SK-N-SH treated with all-trans-retinoic acid at 6 μM for 48 hours (cell line): Measurements from ENCODE around the gene CDK18.

ENCODE experiments used
- ATAC-seq: fragments of 200-7000 bp; cut with Tn5 transposase; 3 replicates; pipeline ENCODE4 v1.9.1; 2020; ENCODE audit warnings: mild to moderate bottlenecking, moderate library complexity
- ARNTL ChIP-seq: fragments of 450-650 bp; formaldehyde crosslinking; IDR thresholded peaks from 2 replicates; pipeline ENCODE4 v1.5.0; 2020; ENCODE audit warnings: low read depth, mild to moderate bottlenecking, moderate library complexity, borderline replicate concordance
- BACH2 ChIP-seq: fragments of 250-450 bp; sonication (Bioruptor Pico); IDR thresholded peaks from 2 replicates; pipeline ENCODE4 v1.9.0; 2021; ENCODE audit warnings: mild to moderate bottlenecking, borderline replicate concordance
- CREB5 ChIP-seq: fragments of 250-450 bp; sonication (Bioruptor Pico); IDR thresholded peaks from 2 replicates; pipeline ENCODE4 v1.5.1; 2020; ENCODE audit warnings: low read depth, mild to moderate bottlenecking, moderate library complexity
- CSDC2 ChIP-seq: fragments of 250-450 bp; sonication (Bioruptor Pico); IDR thresholded peaks from 2 replicates; pipeline ENCODE4 v1.5.0; 2020; ENCODE audit warnings: mild to moderate bottlenecking, moderate library complexity
- CSRNP3 ChIP-seq: fragments of 250-450 bp; sonication (Bioruptor Pico); IDR thresholded peaks from 2 replicates; pipeline ENCODE4 v1.5.1; 2021; ENCODE audit warnings: mild to moderate bottlenecking, moderate library complexity
- ESRRG ChIP-seq: fragments of 250-450 bp; sonication (Bioruptor Pico); IDR thresholded peaks from 2 replicates; pipeline ENCODE4 v1.6.1; 2021; ENCODE audit warnings: mild to moderate bottlenecking
- GLIS3 ChIP-seq: fragments of 250-450 bp; sonication (Bioruptor Pico); IDR thresholded peaks from 2 replicates; pipeline ENCODE4 v1.5.0; 2020; ENCODE audit warnings: mild to moderate bottlenecking, moderate library complexity
- ISL1 ChIP-seq: fragments of 250-450 bp; sonication (Bioruptor Pico); IDR thresholded peaks from 2 replicates; pipeline ENCODE4 v2.1.2; 2022; ENCODE audit warnings: mild to moderate bottlenecking, moderate library complexity
- OSR1 ChIP-seq: fragments of 250-450 bp; sonication (Bioruptor Pico); IDR thresholded peaks from 2 replicates; pipeline ENCODE4 v1.8.0; 2022; ENCODE audit warnings: moderate library complexity, mild to moderate bottlenecking, inconsistent platforms
- PATZ1 ChIP-seq: fragments of 250-450 bp; sonication (Bioruptor Pico); IDR thresholded peaks from 2 replicates; pipeline ENCODE4 v1.8.0; 2020; ENCODE audit warnings: mild to moderate bottlenecking, moderate library complexity, borderline replicate concordance
- POU6F1 ChIP-seq: fragments of 250-450 bp; sonication (Bioruptor Pico); IDR thresholded peaks from 2 replicates; pipeline ENCODE4 v1.8.0; 2021; ENCODE audit warnings: low read depth, mild to moderate bottlenecking, moderate library complexity, borderline replicate concordance
- PPARA ChIP-seq: fragments of 250-450 bp; sonication (Bioruptor Pico); IDR thresholded peaks from 2 replicates; pipeline ENCODE4 v1.5.0; 2020; ENCODE audit warnings: mild to moderate bottlenecking, borderline replicate concordance
- RARB ChIP-seq: fragments of 250-450 bp; sonication (Bioruptor Pico); IDR thresholded peaks from 2 replicates; pipeline ENCODE4 v1.8.0; 2021; ENCODE audit warnings: mild to moderate bottlenecking, moderate library complexity
- SNAI2 ChIP-seq: fragments of 250-450 bp; sonication (Bioruptor Pico); IDR thresholded peaks from 2 replicates; pipeline ENCODE4 v1.5.0; 2020; ENCODE audit warnings: mild to moderate bottlenecking, moderate library complexity
- TCF4 ChIP-seq: fragments of 250-450 bp; sonication (Bioruptor Pico); IDR thresholded peaks from 2 replicates; pipeline ENCODE4 v1.8.0; 2021; ENCODE audit warnings: mild to moderate bottlenecking, moderate library complexity, borderline replicate concordance
- ZC3H10 ChIP-seq: fragments of 250-450 bp; sonication (Bioruptor Pico); IDR thresholded peaks from 2 replicates; pipeline ENCODE4 v1.5.1; 2021; ENCODE audit warnings: mild to moderate bottlenecking, moderate library complexity
- ZFP3 ChIP-seq: fragments of 250-450 bp; sonication (Bioruptor Pico); IDR thresholded peaks from 2 replicates; pipeline ENCODE4 v1.5.0; 2020; ENCODE audit warnings: mild to moderate bottlenecking, moderate library complexity
- ZFP30 ChIP-seq: fragments of 450-650 bp; formaldehyde crosslinking; IDR thresholded peaks from 2 replicates; pipeline ENCODE4 v1.5.0; 2022; ENCODE audit warnings: mild to moderate bottlenecking, moderate library complexity
- ZNF565 ChIP-seq: fragments of 450-650 bp; formaldehyde crosslinking; conservative IDR thresholded peaks from 2 replicates; pipeline ENCODE4 v1.5.0; 2020; ENCODE audit warnings: low read depth, mild to moderate bottlenecking, moderate library complexity
- ZNF70 ChIP-seq: fragments of 450-650 bp; formaldehyde crosslinking; IDR thresholded peaks from 2 replicates; pipeline ENCODE4 v1.5.0; 2020; ENCODE audit warnings: mild to moderate bottlenecking, moderate library complexity
- ZNF8 ChIP-seq: fragments of 450-650 bp; formaldehyde crosslinking; IDR thresholded peaks from 2 replicates; pipeline ENCODE4 v1.5.0; 2020; ENCODE audit warnings: mild to moderate bottlenecking, moderate library complexity

CDK18 gene

GRCh38 chr1:205502111-205502810, 2.2 kb upstream of the CDK18 start:
- ATAC-seq: no peak
- TF ChIP-seq ARNTL (CRISPR knock-in tag) (no peak), OSR1 (CRISPR knock-in tag) (no peak), CSDC2 (CRISPR knock-in tag) (no peak), GLIS3 (CRISPR knock-in tag) (no peak), CSRNP3 (CRISPR knock-in tag) (no peak), TCF4 (CRISPR knock-in tag) (no peak), ISL1 (CRISPR knock-in tag) (no peak), CREB5 (CRISPR knock-in tag) (no peak), ZNF565 (CRISPR knock-in tag) (no peak), ZNF70 (CRISPR knock-in tag) (no peak), PATZ1 (no peak), RARB (CRISPR knock-in tag) (no peak)

- no peak for TF ChIP-seq ZFP30
- no peak for TF ChIP-seq BACH2 (CRISPR knock-in tag)
- no peak for TF ChIP-seq TCF4 (CRISPR knock-in tag)
- no peak for TF ChIP-seq PATZ1
- TF ChIP-seq ISL1 (CRISPR knock-in tag): no peak
- TF ChIP-seq OSR1 (CRISPR knock-in tag): no peak
- TF ChIP-seq ZNF565 (CRISPR knock-in tag): no peak
- TF ChIP-seq POU6F1 (CRISPR knock-in tag): no peak
- TF ChIP-seq ZC3H10 (CRISPR knock-in tag): no peak
- TF ChIP-seq ESRRG: no peak
- TF ChIP-seq ZNF8: no peak
- no peak for TF ChIP-seq CSDC2 (CRISPR knock-in tag)
- no peak for TF ChIP-seq ZFP3 (CRISPR knock-in tag)
- no peak for TF ChIP-seq CSRNP3 (CRISPR knock-in tag)
- no peak for TF ChIP-seq CREB5 (CRISPR knock-in tag)
- no peak for TF ChIP-seq PPARA (CRISPR knock-in tag)
- no peak for TF ChIP-seq SNAI2 (CRISPR knock-in tag)
- no peak for ATAC-seq
Measured at GRCh38 chr1:205502992-205503391, 1.5 kb upstream of the CDK18 start.
